ENCODE measurements around the gene SLC24A3. TPM values are rescaled to one million over a fixed set of nuclear protein-coding genes. Genes with fewer than 3 reads are reported as not detected.

Gene SLC24A3
- total RNA-seq, 6 experiments from 2014 or later = not detected

GRCh38 chr20:19515074-19515473, 302.6 kb downstream of the SLC24A3 start:
- no peaks in the 10 kb centered on the region for H3K4me1 Mint-ChIP-seq (ENCODE audit: low read depth)

DNA sequence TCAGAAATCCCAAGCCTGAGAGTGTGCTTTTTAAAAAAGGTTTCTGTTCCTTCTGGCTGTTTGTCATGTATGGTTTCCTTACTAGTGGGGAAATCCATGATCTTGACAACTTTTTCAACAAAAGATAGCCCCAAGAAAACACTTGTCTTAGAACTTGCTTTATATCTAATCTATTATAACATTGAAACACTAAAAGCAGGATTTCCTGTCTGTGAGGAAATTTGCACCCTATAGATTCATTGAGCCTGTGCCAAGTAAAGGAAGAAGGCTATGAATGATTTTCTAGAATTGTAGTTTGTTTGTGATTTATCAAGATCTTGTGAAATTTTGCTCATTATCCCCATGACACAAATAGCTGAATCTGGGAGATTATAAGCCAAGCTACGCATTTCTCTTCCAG, 307.0 kb downstream of the SLC24A3 start:
- H3K4me3 Mint-ChIP-seq = no peak overlapping the region
- no peaks in the 10 kb centered on the region for H3K4me1 Mint-ChIP-seq (ENCODE audit: low read depth)
- H3K27ac Mint-ChIP-seq = no peak overlapping the region
- H3K27me3 Mint-ChIP-seq (ENCODE audit: insufficient read depth) = peaks cover 9% of the 10 kb centered on the region
- no peak for DNase-seq
- TF ChIP-seq, protein P1, sequence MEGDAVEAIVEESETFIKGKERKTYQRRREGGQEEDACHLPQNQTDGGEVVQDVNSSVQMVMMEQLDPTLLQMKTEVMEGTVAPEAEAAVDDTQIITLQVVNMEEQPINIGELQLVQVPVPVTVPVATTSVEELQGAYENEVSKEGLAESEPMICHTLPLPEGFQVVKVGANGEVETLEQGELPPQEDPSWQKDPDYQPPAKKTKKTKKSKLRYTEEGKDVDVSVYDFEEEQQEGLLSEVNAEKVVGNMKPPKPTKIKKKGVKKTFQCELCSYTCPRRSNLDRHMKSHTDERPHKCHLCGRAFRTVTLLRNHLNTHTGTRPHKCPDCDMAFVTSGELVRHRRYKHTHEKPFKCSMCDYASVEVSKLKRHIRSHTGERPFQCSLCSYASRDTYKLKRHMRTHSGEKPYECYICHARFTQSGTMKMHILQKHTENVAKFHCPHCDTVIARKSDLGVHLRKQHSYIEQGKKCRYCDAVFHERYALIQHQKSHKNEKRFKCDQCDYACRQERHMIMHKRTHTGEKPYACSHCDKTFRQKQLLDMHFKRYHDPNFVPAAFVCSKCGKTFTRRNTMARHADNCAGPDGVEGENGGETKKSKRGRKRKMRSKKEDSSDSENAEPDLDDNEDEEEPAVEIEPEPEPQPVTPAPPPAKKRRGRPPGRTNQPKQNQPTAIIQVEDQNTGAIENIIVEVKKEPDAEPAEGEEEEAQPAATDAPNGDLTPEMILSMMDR (IDR thresholded peaks at IDR 0.05) = no peak
- peaks cover 2% of the 10 kb centered on the region; the same call in 1 of the 2 replicates for H3K36me3 Mint-ChIP-seq (ENCODE audit: low read depth)
- H3K9me3 Mint-ChIP-seq = no peaks in the 10 kb centered on the region; the same call in 1 of the 2 replicates

More at GRCh38 chr20:19515074-19515473, 302.6 kb downstream of the SLC24A3 start:
- H3K27me3 Mint-ChIP-seq (ENCODE audit: insufficient read depth) = peaks cover 5% of the 10 kb centered on the region; the same call in 1 of the 2 replicates
- no peak for DNase-seq
- H3K9me3 Mint-ChIP-seq = no peaks in the 10 kb centered on the region
- H3K4me3 Mint-ChIP-seq = no peak overlapping the region
- H3K36me3 Mint-ChIP-seq (ENCODE audit: low read depth) = peaks cover 4% of the 10 kb centered on the region; the same call in 1 of the 2 replicates
- TF ChIP-seq, protein P1 (IDR thresholded peaks at IDR 0.05) = no peak
- no peak overlapping the region for H3K27ac Mint-ChIP-seq

DNA sequence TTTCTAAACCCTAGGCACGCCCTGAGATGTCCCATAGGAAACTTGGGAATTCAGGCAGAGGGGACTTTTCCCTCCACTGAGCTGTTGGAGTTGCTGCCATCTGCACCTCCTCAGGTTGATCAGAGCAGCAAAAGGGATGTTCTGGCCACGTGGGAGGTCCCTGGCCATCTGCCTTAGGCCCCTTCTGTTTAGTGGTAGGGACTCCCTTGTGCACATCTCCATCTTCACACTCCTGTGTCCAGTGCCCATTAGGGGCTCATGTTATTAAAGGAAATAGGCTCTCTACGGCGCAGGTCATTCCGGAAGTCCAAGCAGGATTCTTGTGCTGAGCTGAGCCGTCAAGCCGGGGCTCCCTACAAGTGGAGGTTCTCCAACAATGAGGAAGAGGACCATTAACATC, 307.8 kb downstream of the SLC24A3 start:
- Mint-ChIP-seq H3K27ac (no peak overlapping the region), H3K27me3 (ENCODE audit: insufficient read depth) (peaks cover 9% of the 10 kb centered on the region), H3K4me1 (ENCODE audit: low read depth) (no peaks in the 10 kb centered on the region), H3K9me3 (no peaks in the 10 kb centered on the region; the same call in 1 of the 2 replicates), H3K36me3 (ENCODE audit: low read depth) (no peaks in the 10 kb centered on the region), H3K4me3 (no peak overlapping the region)
- TF ChIP-seq, protein P1 (IDR thresholded peaks at IDR 0.05) = no peak
- no peak for DNase-seq

GRCh38 chr20:19522071-19522801, 309.8 kb downstream of the SLC24A3 start:
- Mint-ChIP-seq H3K9me3 (no peaks in the 10 kb centered on the region; the same call in 1 of the 2 replicates), H3K27me3 (ENCODE audit: insufficient read depth) (peaks cover 5% of the 10 kb centered on the region; the same call in 1 of the 2 replicates), H3K4me3 (no peak overlapping the region), H3K4me1 (ENCODE audit: low read depth) (no peaks in the 10 kb centered on the region), H3K27ac (no peak overlapping the region), H3K36me3 (ENCODE audit: low read depth) (no peaks in the 10 kb centered on the region)
- DNase-seq = no peak
- TF ChIP-seq, protein P1 (IDR thresholded peaks at IDR 0.05) = no peak

GRCh38 chr20:19522836-19523590, 310.6 kb downstream of the SLC24A3 start:
- H3K27ac Mint-ChIP-seq = no peak overlapping the region
- H3K4me1 Mint-ChIP-seq (ENCODE audit: low read depth) = no peaks in the 10 kb centered on the region
- no peaks in the 10 kb centered on the region; the same call in 1 of the 2 replicates for H3K9me3 Mint-ChIP-seq
- peaks cover 6% of the 10 kb centered on the region; the same call in 1 of the 2 replicates for H3K27me3 Mint-ChIP-seq (ENCODE audit: insufficient read depth)
- TF ChIP-seq, protein P1 (IDR thresholded peaks at IDR 0.05) = no peak
- no peaks in the 10 kb centered on the region for H3K36me3 Mint-ChIP-seq (ENCODE audit: low read depth)
- H3K4me3 Mint-ChIP-seq = no peak overlapping the region
- no peak for DNase-seq
